ENCODE data around the gene AVEN.
A peak's percentile ranks its signal among the peaks of the same experiment; 100 is the strongest.

Gene AVEN

DNA sequence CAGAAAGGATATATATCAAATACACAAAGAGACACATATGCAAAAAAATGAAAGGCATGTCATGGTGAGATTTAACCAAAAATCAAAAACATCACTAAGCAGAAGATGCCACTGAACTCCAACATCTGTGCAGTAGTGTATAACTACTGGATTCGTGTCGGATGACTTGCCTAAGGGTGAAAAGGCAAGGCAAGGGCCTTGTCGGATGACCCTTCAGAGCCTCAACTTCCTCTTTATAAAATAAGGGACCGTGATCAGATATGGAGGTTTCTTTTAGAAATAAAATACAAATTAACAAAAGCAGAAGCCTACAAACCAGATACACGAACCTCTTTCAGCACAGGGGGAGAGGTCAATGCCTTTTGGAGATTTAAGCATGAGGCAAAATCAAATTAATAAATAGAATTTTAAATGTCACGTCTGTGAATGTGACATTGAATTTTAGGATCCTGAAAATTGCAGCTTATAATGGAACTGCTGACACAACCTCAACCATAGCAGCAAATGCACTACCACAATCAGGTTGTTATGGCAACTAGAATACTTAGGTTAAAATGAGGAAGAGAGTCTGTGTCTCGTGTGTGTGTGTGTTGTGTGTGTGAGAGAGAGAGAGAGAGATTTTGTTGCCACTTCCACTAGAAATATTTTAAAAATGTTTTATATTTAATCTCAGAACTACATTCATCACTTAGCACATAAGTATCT is 79.0 kb downstream of the AVEN start:
- H3K36me3 ChIP-seq (ENCODE audit: control insufficient read depth in 4 of 4, insufficient read depth in 4 of 4, low read length in 3 of 4), result no peaks in the 10 kb centered on the region
- H3K4me3 ChIP-seq (ENCODE audit: control insufficient read depth in 1 of 7, extremely low read depth in 1 of 7, insufficient read depth in 4 of 7, low read depth in 2 of 7, low read length in 6 of 7), result no peak overlapping the region
- DNase-seq, result peak; percentile 41 to 91 (median 83)
- no peaks in the 10 kb centered on the region for H3K27me3 ChIP-seq (replicated peaks in 2 of 5; ENCODE audit: control insufficient read depth in 4 of 5, insufficient read depth in 5 of 5, low read length in 4 of 5)
- H3K9me3 ChIP-seq (ENCODE audit: control extremely low read depth in 1 of 5, control insufficient read depth in 4 of 5, insufficient read depth in 2 of 5, low read depth in 1 of 5, low read length in 4 of 5), result no peaks in the 10 kb centered on the region
- POLR2A ChIA-PET, result no interaction called here
- CTCF ChIA-PET, result interaction anchor here (1.2 kb wide), 1 partner anchor 197 kb away, joined by 4 read pairs; no protein-coding TSS in a partner anchor
- peak overlapping the region in 1 of 2 experiments; percentile 43 for H3K27ac ChIP-seq (ENCODE audit: insufficient read depth in 1 of 2, low read depth in 1 of 2, low read length in 2 of 2, poor library complexity in 1 of 2, severe bottlenecking in 2 of 2)
- WGBS (ENCODE audit: insufficient coverage), result 100% methylated on average over 1 of the region's 7 CpGs
- peaks cover 0 to 5% (median 4%) of the 10 kb centered on the region in 4 experiments for H3K4me1 ChIP-seq (ENCODE audit: control extremely low read depth in 1 of 4, control insufficient read depth in 4 of 4, insufficient read depth in 4 of 4, low read length in 3 of 4)

DNA sequence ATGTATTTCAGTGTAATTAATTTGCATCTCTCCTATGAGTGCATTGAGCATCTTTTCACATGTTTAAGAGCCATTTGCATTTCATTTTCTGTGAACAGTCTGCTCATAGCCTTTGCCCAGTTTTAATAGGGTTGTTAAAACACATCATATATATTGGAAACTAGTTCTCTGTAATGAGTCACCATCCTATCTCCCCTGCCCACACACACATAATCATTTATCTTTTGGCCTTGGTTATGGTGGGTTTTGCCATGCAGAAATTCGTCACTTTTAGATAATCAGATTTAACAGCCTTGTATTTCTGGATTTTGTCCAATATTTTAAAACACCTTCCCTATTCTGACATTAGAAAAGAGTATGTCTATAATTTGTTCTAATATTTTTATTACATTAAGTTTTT is 82.6 kb downstream of the AVEN start:
- CTCF ChIA-PET, result no interaction called here
- WGBS (ENCODE audit: insufficient coverage), result no CpG with 5 or more reads among the region's 1 CpG
- peak; percentile 57 to 87 (median 80) for DNase-seq
- H3K4me1 ChIP-seq (ENCODE audit: control extremely low read depth in 1 of 4, control insufficient read depth in 4 of 4, insufficient read depth in 4 of 4, low read length in 3 of 4), result peaks cover 0 to 5% (median 4%) of the 10 kb centered on the region in 4 experiments
- no peak overlapping the region for H3K27ac ChIP-seq (ENCODE audit: insufficient read depth in 1 of 2, low read depth in 1 of 2, low read length in 2 of 2, poor library complexity in 1 of 2, severe bottlenecking in 2 of 2)
- no peaks in the 10 kb centered on the region for H3K9me3 ChIP-seq (ENCODE audit: control extremely low read depth in 1 of 5, control insufficient read depth in 4 of 5, insufficient read depth in 2 of 5, low read depth in 1 of 5, low read length in 4 of 5)
- POLR2A ChIA-PET, result no interaction called here
- H3K27me3 ChIP-seq (replicated peaks in 2 of 5; ENCODE audit: control insufficient read depth in 4 of 5, insufficient read depth in 5 of 5, low read length in 4 of 5), result no peaks in the 10 kb centered on the region
- H3K36me3 ChIP-seq (ENCODE audit: control insufficient read depth in 4 of 4, insufficient read depth in 4 of 4, low read length in 3 of 4), result no peaks in the 10 kb centered on the region
- no peak overlapping the region for H3K4me3 ChIP-seq (ENCODE audit: control insufficient read depth in 1 of 7, extremely low read depth in 1 of 7, insufficient read depth in 4 of 7, low read depth in 2 of 7, low read length in 6 of 7)

DNA sequence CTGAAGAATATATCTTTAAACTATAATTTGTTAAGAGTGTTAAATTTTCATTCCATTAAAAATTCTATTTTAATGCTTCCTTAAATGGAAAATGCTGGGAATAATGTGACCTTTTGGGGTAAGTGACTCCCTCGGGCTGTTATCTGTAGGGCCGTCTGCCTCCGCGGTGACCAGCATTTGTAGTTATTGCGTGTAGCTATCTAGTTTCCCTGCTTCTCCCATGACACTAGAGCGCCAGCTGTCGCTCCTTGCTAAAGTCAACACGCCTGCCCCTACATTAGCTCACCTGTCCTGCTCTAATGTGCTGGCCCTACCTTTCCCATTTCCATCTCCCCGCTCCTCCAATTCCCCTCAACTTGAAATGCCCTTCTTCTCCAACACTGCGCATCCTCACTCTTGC is 83.1 kb downstream of the AVEN start:
- peak in 2 of 3 donors; percentile 27 to 42 for DNase-seq
- H3K4me1 ChIP-seq (ENCODE audit: control extremely low read depth in 1 of 4, control insufficient read depth in 4 of 4, insufficient read depth in 4 of 4, low read length in 3 of 4), result peaks cover 0 to 5% (median 4%) of the 10 kb centered on the region in 4 experiments
- WGBS (ENCODE audit: insufficient coverage), result 82% methylated on average over 8 of the region's 10 CpGs
- no peaks in the 10 kb centered on the region for H3K9me3 ChIP-seq (ENCODE audit: control extremely low read depth in 1 of 5, control insufficient read depth in 4 of 5, insufficient read depth in 2 of 5, low read depth in 1 of 5, low read length in 4 of 5)
- POLR2A ChIA-PET, result no interaction called here
- H3K27ac ChIP-seq (ENCODE audit: insufficient read depth in 1 of 2, low read depth in 1 of 2, low read length in 2 of 2, poor library complexity in 1 of 2, severe bottlenecking in 2 of 2), result no peak overlapping the region
- H3K27me3 ChIP-seq (replicated peaks in 2 of 5; ENCODE audit: control insufficient read depth in 4 of 5, insufficient read depth in 5 of 5, low read length in 4 of 5), result no peaks in the 10 kb centered on the region
- peak overlapping the region in 1 of 7 experiments; percentile 12 for H3K4me3 ChIP-seq (ENCODE audit: control insufficient read depth in 1 of 7, extremely low read depth in 1 of 7, insufficient read depth in 4 of 7, low read depth in 2 of 7, low read length in 6 of 7)
- CTCF ChIA-PET, result no interaction called here
- no peaks in the 10 kb centered on the region for H3K36me3 ChIP-seq (ENCODE audit: control insufficient read depth in 4 of 4, insufficient read depth in 4 of 4, low read length in 3 of 4)

DNA sequence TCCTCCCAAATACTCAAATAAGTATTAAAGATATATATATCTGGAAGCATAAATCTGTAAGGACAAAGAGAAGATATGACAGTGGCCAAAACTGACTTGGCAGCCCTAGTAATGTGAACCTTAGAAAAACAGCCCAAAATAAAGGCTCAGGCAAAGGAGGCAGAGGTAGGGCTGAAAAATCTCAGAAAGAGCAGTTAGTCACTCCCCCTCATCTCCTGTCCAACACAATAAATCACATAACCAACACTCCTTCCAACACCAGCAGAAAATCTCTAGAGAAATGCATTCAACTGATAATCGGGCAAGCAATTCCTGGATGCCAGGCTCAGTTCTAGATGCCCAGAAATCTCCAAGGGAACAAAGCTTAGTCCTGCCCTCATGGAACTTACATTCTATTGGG is 92.9 kb downstream of the AVEN start:
- 100% methylated on average over 1 of the region's 1 CpG for WGBS (ENCODE audit: insufficient coverage)
- no peaks in the 10 kb centered on the region for H3K36me3 ChIP-seq (ENCODE audit: control insufficient read depth in 4 of 4, insufficient read depth in 4 of 4, low read length in 3 of 4)
- H3K4me1 ChIP-seq (ENCODE audit: control extremely low read depth in 1 of 4, control insufficient read depth in 4 of 4, insufficient read depth in 4 of 4, low read length in 3 of 4), result no peaks in the 10 kb centered on the region
- H3K27ac ChIP-seq (ENCODE audit: insufficient read depth in 1 of 2, low read depth in 1 of 2, low read length in 2 of 2, poor library complexity in 1 of 2, severe bottlenecking in 2 of 2), result no peak overlapping the region
- H3K9me3 ChIP-seq (ENCODE audit: control extremely low read depth in 1 of 5, control insufficient read depth in 4 of 5, insufficient read depth in 2 of 5, low read depth in 1 of 5, low read length in 4 of 5), result no peaks in the 10 kb centered on the region
- DNase-seq, result no peak
- H3K4me3 ChIP-seq (ENCODE audit: control insufficient read depth in 1 of 7, extremely low read depth in 1 of 7, insufficient read depth in 4 of 7, low read depth in 2 of 7, low read length in 6 of 7), result no peak overlapping the region
- H3K27me3 ChIP-seq (replicated peaks in 2 of 5; ENCODE audit: control insufficient read depth in 4 of 5, insufficient read depth in 5 of 5, low read length in 4 of 5), result no peaks in the 10 kb centered on the region
- POLR2A ChIA-PET, result no interaction called here
- CTCF ChIA-PET, result no interaction called here

DNA sequence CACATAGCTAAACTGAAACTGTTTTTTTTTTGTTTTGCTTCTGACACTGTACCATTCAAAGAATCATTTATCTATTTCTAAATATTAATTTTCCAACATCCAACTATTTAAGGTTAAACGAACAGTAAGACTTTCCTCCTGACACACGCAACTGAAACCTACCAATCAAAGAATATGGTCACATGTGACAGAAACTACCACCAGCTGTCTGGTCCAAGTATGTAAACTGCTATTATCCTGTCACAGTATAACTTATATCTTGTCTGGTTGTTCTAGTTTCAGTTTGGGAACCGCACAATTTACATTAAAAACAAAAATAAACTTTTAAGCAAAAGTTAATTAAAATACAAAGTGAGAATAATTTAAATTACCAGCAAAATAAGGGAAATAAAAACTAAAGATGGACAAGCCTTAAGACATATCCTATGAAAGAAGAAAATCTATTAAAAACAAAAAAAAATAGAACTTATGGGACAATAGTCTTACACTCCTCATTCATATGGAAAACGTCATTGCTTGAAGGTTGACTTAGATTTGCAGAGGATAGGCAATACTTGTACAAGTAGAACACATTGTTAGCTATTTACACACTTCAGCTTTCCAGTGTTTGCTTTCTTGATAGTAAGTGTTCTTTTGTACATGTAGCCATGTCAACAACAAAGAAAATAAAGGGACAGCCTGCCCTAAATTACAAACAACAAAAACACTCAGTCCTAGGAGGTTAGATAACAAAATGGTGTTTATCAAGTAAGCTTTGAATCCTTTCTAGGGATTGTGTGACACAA is 97.5 kb downstream of the AVEN start:
- Histone ChIP-seq H3K9me3 (ENCODE audit: control extremely low read depth in 1 of 5, control insufficient read depth in 4 of 5, insufficient read depth in 2 of 5, low read depth in 1 of 5, low read length in 4 of 5) (no peaks in the 10 kb centered on the region), H3K4me3 (ENCODE audit: control insufficient read depth in 1 of 7, extremely low read depth in 1 of 7, insufficient read depth in 4 of 7, low read depth in 2 of 7, low read length in 6 of 7) (no peak overlapping the region), H3K27me3 (replicated peaks in 2 of 5; ENCODE audit: control insufficient read depth in 4 of 5, insufficient read depth in 5 of 5, low read length in 4 of 5) (no peaks in the 10 kb centered on the region), H3K36me3 (ENCODE audit: control insufficient read depth in 4 of 4, insufficient read depth in 4 of 4, low read length in 3 of 4) (no peaks in the 10 kb centered on the region), H3K4me1 (ENCODE audit: control extremely low read depth in 1 of 4, control insufficient read depth in 4 of 4, insufficient read depth in 4 of 4, low read length in 3 of 4) (no peaks in the 10 kb centered on the region), H3K27ac (ENCODE audit: insufficient read depth in 1 of 2, low read depth in 1 of 2, low read length in 2 of 2, poor library complexity in 1 of 2, severe bottlenecking in 2 of 2) (no peak overlapping the region)
- CTCF ChIA-PET, result interaction anchor here (1.4 kb wide), 1 partner anchor 204 kb away, joined by 4 read pairs; no protein-coding TSS in a partner anchor
- WGBS (ENCODE audit: insufficient coverage), result 100% methylated on average over 1 of the region's 4 CpGs
- POLR2A ChIA-PET, result interaction anchor here (0.5 kb wide), 1 partner anchor 49 kb away, joined by 4 read pairs; no protein-coding TSS in a partner anchor
- DNase-seq, result no peak

DNA sequence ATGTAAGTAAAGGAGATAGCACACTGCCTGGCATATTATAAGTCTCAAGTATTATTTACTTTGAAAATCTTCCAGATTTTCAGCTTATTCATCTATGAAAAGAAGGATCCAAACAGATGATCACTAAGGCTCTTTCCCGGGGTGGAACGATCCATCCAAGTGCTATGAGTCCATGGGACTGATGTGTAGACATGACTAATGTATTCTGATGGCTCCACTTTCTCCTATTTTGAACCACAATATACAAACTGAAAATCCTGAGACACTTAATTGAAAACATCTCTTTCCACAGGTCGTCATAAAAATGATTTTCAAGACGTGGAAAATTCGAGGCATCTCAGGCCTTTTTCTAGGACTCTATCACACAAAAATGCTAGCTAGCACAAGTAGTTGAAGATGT is 104.1 kb downstream of the AVEN start:
- H3K9me3 ChIP-seq (ENCODE audit: control extremely low read depth in 1 of 5, control insufficient read depth in 4 of 5, insufficient read depth in 2 of 5, low read depth in 1 of 5, low read length in 4 of 5), result no peaks in the 10 kb centered on the region
- H3K36me3 ChIP-seq (ENCODE audit: control insufficient read depth in 4 of 4, insufficient read depth in 4 of 4, low read length in 3 of 4), result no peaks in the 10 kb centered on the region
- no peak overlapping the region for H3K4me3 ChIP-seq (ENCODE audit: control insufficient read depth in 1 of 7, extremely low read depth in 1 of 7, insufficient read depth in 4 of 7, low read depth in 2 of 7, low read length in 6 of 7)
- H3K4me1 ChIP-seq (ENCODE audit: control extremely low read depth in 1 of 4, control insufficient read depth in 4 of 4, insufficient read depth in 4 of 4, low read length in 3 of 4), result no peaks in the 10 kb centered on the region
- no peak overlapping the region for H3K27ac ChIP-seq (ENCODE audit: insufficient read depth in 1 of 2, low read depth in 1 of 2, low read length in 2 of 2, poor library complexity in 1 of 2, severe bottlenecking in 2 of 2)
- POLR2A ChIA-PET, result no interaction called here
- no peaks in the 10 kb centered on the region for H3K27me3 ChIP-seq (replicated peaks in 2 of 5; ENCODE audit: control insufficient read depth in 4 of 5, insufficient read depth in 5 of 5, low read length in 4 of 5)
- CTCF ChIA-PET, result no interaction called here
- no peak for DNase-seq
- 100% methylated on average over 3 of the region's 5 CpGs for WGBS (ENCODE audit: insufficient coverage)

DNA sequence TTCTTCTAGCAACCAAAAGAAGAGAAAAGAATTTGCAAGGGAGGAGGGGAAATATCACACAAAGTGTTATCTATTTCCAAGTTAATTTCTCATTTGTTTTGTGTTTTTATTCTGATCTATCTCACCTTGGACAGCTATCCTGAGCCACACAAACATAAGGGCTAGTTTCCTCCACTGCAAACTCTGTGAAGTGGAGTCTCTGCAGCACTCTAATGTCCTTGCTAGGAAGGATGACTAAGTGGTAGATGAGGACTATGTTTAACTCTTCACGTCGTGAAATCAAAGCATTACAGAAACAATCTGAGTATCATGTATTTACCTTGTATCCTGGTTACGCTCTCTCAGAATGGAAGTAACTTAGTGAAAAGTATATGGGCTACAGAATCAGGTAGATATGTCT is 104.6 kb downstream of the AVEN start:
- Histone ChIP-seq H3K27me3 (replicated peaks in 2 of 5; ENCODE audit: control insufficient read depth in 4 of 5, insufficient read depth in 5 of 5, low read length in 4 of 5) (no peaks in the 10 kb centered on the region), H3K9me3 (ENCODE audit: control extremely low read depth in 1 of 5, control insufficient read depth in 4 of 5, insufficient read depth in 2 of 5, low read depth in 1 of 5, low read length in 4 of 5) (no peaks in the 10 kb centered on the region), H3K4me1 (ENCODE audit: control extremely low read depth in 1 of 4, control insufficient read depth in 4 of 4, insufficient read depth in 4 of 4, low read length in 3 of 4) (no peaks in the 10 kb centered on the region), H3K4me3 (ENCODE audit: control insufficient read depth in 1 of 7, extremely low read depth in 1 of 7, insufficient read depth in 4 of 7, low read depth in 2 of 7, low read length in 6 of 7) (no peak overlapping the region), H3K36me3 (ENCODE audit: control insufficient read depth in 4 of 4, insufficient read depth in 4 of 4, low read length in 3 of 4) (no peaks in the 10 kb centered on the region), H3K27ac (ENCODE audit: insufficient read depth in 1 of 2, low read depth in 1 of 2, low read length in 2 of 2, poor library complexity in 1 of 2, severe bottlenecking in 2 of 2) (no peak overlapping the region)
- ChIA-PET POLR2A (no interaction called here), CTCF (no interaction called here)
- no peak for DNase-seq
- 100% methylated on average over 3 of the region's 3 CpGs for WGBS (ENCODE audit: insufficient coverage)
